ENCODE data around the gene FBXO38. TPM values are rescaled to one million over a fixed set of nuclear protein-coding genes. Genes with fewer than 3 reads are reported as not detected.

FBXO38 gene
- total RNA-seq, 1 experiment from 2014 or later: 36.3 TPM

DNA sequence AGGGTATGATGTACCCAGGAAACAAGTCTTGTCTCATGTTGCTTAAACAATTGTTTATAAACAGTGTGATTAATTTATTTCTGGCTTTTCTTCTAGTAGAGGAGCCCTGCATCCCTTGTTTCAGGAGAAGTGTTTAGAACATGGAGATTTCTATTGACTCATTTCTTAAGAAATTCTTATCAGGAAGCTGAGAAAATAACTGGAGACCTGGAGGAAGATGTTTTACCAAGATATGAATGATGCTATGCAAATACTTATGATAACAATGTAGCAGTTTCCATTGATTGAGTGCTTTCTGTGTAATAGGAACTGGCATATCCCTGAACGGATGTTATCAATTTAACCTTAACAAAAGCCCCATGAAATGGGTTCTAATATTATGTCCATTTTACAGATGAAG, 108.6 kb downstream of the FBXO38 start:
- H3K9me2 ChIP-seq (ENCODE audit: insufficient read depth): no peaks in the 10 kb centered on the region
- no peak overlapping the region for H2AFZ ChIP-seq (ENCODE audit: low read depth, low read length, poor library complexity, severe bottlenecking)
- POLR2A ChIA-PET: no interaction called here
- H3K9me3 ChIP-seq (ENCODE audit: control insufficient read depth in 1 of 2, insufficient read depth in 1 of 2, low read depth in 1 of 2, low read length in 2 of 2): no peaks in the 10 kb centered on the region
- no peaks in the 10 kb centered on the region for H3K4me1 ChIP-seq (ENCODE audit: control insufficient read depth in 1 of 2, insufficient read depth in 2 of 2, low read length in 2 of 2)
- no peaks in the 10 kb centered on the region for H3K79me2 ChIP-seq (ENCODE audit: insufficient read depth, low read length)
- RAD21 ChIA-PET (ENCODE audit: low non-redundant PET in 1 of 2, low total read pairs in 2 of 2, uncharacterized antibody in 2 of 2, unreplicated experiment in 2 of 2): no interaction called here
- CTCF ChIA-PET: no interaction called here
- intact Hi-C loops (cut with micrococcal nuclease): no loop called here
- H3K36me3 ChIP-seq (ENCODE audit: control insufficient read depth in 1 of 2, insufficient read depth in 2 of 2, low read length in 2 of 2): no peaks in the 10 kb centered on the region
- no peak overlapping the region for H3K27ac ChIP-seq (ENCODE audit: low read depth, low read length)
- H3K9ac ChIP-seq (ENCODE audit: low read length): no peak overlapping the region
- ATAC-seq: no peak
- peaks cover 29% of the 10 kb centered on the region for H3K27me3 ChIP-seq (ENCODE audit: insufficient read depth, low read length)
- no peaks in the 10 kb centered on the region; the same call in 1 of the 2 replicates for H4K20me1 ChIP-seq (ENCODE audit: insufficient read depth)
- TF ChIP-seq SP1 (IDR thresholded peaks at IDR 0.05; ENCODE audit: low read depth) (no peak), EZH2phosphoT487 (IDR thresholded peaks at IDR 0.05; ENCODE audit: borderline replicate concordance) (no peak), POLR2A (IDR thresholded peaks at IDR 0.05; ENCODE audit: borderline replicate concordance, extremely low read depth, insufficient read depth, insufficient read length) (no peak), POLR2AphosphoS5 (IDR thresholded peaks at IDR 0.05; ENCODE audit: low read depth, low read length) (no peak), ZNF274 (IDR thresholded peaks at IDR 0.05; ENCODE audit: low read depth, low read length) (no peak), CBX3 (IDR thresholded peaks at IDR 0.05; ENCODE audit: low read depth) (no peak), ELF1 (IDR thresholded peaks at IDR 0.05; ENCODE audit: borderline replicate concordance, low read depth) (no peak), ZFX (IDR thresholded peaks at IDR 0.05) (no peak), EGR1 (IDR thresholded peaks at IDR 0.05; ENCODE audit: low read depth) (no peak), JUND (IDR thresholded peaks at IDR 0.05) (no peak), EZH2 (IDR thresholded peaks at IDR 0.05) (no peak), FOSL1 (IDR thresholded peaks at IDR 0.05; ENCODE audit: low read depth) (no peak)
- TF ChIP-seq, protein P1, sequence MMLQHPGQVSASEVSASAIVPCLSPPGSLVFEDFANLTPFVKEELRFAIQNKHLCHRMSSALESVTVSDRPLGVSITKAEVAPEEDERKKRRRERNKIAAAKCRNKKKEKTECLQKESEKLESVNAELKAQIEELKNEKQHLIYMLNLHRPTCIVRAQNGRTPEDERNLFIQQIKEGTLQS (IDR thresholded peaks at IDR 0.05): no peak
- TF ChIP-seq, protein P2, sequence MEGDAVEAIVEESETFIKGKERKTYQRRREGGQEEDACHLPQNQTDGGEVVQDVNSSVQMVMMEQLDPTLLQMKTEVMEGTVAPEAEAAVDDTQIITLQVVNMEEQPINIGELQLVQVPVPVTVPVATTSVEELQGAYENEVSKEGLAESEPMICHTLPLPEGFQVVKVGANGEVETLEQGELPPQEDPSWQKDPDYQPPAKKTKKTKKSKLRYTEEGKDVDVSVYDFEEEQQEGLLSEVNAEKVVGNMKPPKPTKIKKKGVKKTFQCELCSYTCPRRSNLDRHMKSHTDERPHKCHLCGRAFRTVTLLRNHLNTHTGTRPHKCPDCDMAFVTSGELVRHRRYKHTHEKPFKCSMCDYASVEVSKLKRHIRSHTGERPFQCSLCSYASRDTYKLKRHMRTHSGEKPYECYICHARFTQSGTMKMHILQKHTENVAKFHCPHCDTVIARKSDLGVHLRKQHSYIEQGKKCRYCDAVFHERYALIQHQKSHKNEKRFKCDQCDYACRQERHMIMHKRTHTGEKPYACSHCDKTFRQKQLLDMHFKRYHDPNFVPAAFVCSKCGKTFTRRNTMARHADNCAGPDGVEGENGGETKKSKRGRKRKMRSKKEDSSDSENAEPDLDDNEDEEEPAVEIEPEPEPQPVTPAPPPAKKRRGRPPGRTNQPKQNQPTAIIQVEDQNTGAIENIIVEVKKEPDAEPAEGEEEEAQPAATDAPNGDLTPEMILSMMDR (IDR thresholded peaks at IDR 0.05 in 2 of 3, conservative IDR thresholded peaks at IDR 0.05 in 1 of 3; ENCODE audit: borderline replicate concordance in 1 of 3, insufficient read depth in 1 of 3, low read depth in 2 of 3, low read length in 2 of 3): no peak
- TF ChIP-seq, protein P3, sequence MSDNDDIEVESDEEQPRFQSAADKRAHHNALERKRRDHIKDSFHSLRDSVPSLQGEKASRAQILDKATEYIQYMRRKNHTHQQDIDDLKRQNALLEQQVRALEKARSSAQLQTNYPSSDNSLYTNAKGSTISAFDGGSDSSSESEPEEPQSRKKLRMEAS (IDR thresholded peaks at IDR 0.05): no peak
- no peak overlapping the region for H3K4me3 ChIP-seq (replicated peaks in 1 of 2; ENCODE audit: low read depth in 1 of 2, low read length in 2 of 2)
- DNase-seq (ENCODE audit: low read depth, low spot score): no peak
- no TSS peak for BruUV-seq (replicated peaks)
- no peak overlapping the region for H3K4me2 ChIP-seq (ENCODE audit: low read length)

Other genes with a start within 250 kb of the FBXO38 start
- gene SPINK14, start 215.4 kb upstream of the FBXO38 start, total RNA-seq (2021; ENCODE audit: unreplicated experiment): not detected
- gene SPINK6, start 180.9 kb upstream of the FBXO38 start, total RNA-seq (2021; ENCODE audit: unreplicated experiment): not detected
- not detected for gene MARCOL, start 145.4 kb upstream of the FBXO38 start, total RNA-seq (2021; ENCODE audit: unreplicated experiment)
- not detected for gene SPINK13, start 115.2 kb upstream of the FBXO38 start, total RNA-seq (2021; ENCODE audit: unreplicated experiment)
- not detected for gene SPINK7, start 71.5 kb upstream of the FBXO38 start, total RNA-seq (2021; ENCODE audit: unreplicated experiment)
- gene SPINK9, start 48.4 kb upstream of the FBXO38 start, total RNA-seq (2021; ENCODE audit: unreplicated experiment): not detected

Measured in HCT116 (cell line).